GM19240 (cell line): Measurements from ENCODE around the gene CTCFL.

Source experiments
- DNase-seq: peaks from one replicate; pipeline ENCODE4 v3.0.0; 2011; ENCODE audit warnings: low spot score; ENCODE audit not compliant: insufficient read length

The CTCFL gene

GRCh38 chr20:57468523-57469417 is 56.2 kb downstream of the CTCFL start:
- no peak for DNase-seq

- no peak for DNase-seq
Observed at GRCh38 chr20:57467742-57468141, 57.2 kb downstream of the CTCFL start.

DNA sequence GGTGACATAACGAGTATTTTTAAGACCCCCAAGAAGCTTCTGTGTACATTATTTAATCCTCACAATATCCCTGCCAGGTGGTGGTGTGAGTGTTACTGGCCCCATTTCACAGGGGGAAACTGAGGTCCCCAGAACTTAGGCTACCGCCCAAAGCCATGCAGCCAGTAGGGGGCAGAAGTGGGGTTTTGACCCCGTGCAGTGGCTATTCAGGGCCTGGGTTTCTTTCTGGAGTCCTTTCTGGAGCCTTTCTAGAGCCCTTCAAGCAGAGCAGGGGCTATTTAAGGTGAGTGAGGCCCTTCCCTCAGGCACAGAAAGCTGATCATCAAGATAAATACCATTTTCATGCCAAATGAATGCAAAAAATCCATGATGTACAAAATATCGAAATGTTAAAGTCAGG is 59.0 kb downstream of the CTCFL start:
- no peak for DNase-seq

- no peak for DNase-seq
Observed at GRCh38 chr20:57465486-57465885, 59.5 kb downstream of the CTCFL start.

GRCh38 chr20:57464642-57465211 is 60.2 kb downstream of the CTCFL start:
- no peak for DNase-seq

DNA sequence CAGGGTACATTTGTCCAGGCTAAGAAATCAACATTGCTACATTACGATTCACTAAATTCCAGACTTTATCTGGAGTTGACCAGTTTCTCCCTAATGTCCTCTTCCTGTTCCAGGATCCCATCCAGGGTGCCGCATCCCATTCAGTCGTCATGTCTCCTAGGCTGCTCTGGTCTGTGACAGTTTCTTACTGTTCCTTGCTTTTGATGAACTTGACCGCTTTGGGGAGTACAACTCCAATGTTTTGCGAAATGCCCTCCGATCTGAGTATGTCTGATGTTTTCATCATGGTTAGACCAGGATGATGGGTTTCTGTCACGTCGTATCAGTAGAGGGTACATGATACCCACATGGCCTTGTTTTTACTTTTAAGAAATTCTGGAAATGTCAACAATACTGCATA is 62.2 kb downstream of the CTCFL start:
- no peak for DNase-seq

GRCh38 chr20:57461726-57462125 is 63.2 kb downstream of the CTCFL start:
- DNase-seq, result no peak

- DNase-seq, result no peak
Observed at GRCh38 chr20:57460781-57461465, 64.0 kb downstream of the CTCFL start.

DNA sequence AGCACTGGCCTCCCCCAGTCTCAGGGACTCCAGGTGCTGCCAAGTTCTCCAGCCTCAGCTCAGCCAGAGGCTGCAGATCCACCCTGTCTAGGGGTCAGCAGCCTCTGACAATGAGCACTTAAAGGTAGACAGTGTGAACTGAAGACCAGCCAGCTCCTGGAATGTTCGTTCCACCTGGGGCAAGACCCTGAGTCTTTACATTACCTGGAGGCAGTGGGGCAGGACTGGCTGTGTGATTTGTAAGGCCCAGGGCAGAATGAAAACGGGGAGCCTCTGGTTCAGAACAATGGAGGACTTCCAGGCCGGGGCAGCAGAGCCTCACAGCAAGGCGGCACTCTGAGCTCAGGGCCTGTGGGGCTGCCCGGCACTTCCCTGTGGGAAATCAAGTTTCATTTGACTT is 65.0 kb downstream of the CTCFL start:
- no peak for DNase-seq

DNA sequence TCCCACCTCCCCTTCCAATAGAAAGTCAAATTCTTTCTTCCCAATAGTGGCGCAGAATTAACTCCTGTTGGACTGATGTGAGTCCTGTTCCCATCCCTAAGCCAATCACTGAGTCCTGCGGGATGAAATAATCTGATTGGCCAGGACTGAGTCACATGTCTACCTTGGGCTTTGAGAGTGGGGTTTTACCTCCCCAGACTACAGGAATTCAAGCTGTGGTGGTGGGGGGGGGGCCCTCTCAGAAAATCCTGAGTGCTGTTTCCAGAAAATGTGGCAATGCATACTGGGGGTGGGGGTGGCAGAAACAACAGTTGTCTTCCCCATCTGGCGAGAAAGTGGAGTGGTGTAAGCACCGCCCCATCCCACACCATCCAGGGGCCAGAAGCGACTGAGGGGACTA is 65.7 kb downstream of the CTCFL start:
- no peak for DNase-seq

DNA sequence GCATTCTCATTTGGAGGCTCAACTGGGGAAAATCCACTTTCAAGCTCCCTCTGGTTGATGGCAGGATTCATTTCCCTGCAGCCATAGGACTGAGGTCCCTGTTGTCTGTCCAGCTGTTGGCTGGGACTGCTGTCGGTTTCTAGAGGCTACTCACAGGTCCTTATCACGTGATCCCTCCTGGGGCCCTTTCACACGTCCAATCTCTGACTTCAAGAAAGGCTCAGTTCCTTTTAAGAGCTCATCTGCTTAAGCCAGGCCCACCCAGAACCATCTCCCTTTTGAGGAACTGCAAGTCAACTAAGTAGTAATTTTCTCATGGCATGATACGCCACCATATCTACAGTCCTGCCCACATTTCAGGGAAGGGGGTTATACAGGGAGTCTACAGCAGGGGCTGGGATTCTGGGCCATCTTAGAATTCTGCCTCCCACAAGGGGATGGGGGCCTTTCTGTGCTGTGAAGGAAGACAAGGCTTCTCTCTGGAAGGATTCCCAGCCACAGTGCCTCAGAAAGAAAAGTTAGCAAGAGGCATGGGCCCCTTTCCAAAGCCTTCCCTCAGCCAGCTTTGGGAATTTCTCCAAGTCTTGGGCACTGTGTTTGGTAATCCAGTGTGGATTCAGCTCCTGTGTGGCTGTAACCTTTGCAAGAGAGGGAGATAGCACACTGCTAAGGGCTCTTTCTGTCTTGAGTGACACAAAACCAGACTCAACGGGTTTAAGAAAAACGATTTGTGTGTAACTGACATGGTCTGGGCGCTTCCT is 66.4 kb downstream of the CTCFL start:
- no peak for DNase-seq

DNA sequence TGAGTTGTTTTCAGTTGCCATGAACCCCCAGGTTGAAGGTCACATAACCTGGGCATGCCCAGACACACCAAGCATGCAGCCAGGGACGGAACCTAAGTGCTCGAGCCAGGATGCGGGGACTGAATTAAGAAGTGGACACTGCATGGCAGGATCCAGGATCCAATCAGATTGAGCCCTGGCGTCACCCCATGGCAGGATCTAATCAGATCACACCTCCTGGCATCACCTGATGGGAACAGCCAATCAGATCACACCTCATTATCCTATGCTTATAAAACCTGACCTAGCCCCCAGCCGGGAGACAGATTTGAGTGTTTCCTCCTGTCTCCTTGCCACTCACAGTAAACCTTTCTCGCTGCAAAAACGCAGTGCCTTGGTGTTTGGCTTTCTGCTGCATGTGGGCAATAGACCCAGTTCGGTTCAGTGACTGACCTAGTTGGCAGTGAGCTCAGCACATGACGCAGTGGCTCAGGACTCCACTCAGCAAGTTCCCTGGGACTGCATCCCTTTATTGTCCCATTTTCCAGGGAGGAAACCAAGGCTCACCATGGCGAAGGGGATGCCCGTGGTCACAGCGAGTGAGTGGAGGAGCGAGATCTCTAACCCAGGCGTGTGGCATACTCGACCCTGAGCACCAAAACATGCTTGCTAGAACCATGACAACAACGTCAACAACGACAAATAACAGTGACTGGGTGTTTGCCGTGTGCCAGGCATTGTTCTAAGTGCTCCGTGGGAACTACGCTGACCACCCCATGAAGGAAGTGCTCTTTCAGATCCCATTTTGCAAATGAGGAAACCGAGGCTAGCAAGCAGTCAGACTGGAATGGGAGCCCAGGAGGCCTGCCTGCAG is 67.5 kb downstream of the CTCFL start:
- DNase-seq, result no peak

GRCh38 chr20:57456116-57456515 is 68.8 kb downstream of the CTCFL start:
- no peak for DNase-seq

DNA sequence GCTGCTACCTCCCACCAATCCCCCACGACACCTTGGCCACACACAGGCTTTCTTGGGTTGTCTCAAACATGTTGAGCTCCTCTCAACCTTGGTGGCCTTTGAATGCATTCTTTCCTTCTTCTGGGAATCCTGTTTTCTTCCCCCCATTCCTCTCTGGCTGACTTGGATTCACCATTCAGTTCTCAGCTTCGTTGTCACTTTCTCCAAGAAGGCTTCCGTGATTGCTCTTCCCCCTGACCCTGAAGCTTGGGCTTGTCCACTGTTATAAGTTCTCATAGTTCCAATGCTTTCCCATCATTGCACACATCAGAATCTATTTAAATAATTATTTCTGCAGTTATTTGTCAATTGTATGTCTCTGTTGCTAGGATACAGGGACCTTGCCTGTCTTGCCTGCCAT is 69.6 kb downstream of the CTCFL start:
- DNase-seq, result no peak

GRCh38 chr20:57451795-57452661 is 72.9 kb downstream of the CTCFL start:
- DNase-seq, result no peak

DNA sequence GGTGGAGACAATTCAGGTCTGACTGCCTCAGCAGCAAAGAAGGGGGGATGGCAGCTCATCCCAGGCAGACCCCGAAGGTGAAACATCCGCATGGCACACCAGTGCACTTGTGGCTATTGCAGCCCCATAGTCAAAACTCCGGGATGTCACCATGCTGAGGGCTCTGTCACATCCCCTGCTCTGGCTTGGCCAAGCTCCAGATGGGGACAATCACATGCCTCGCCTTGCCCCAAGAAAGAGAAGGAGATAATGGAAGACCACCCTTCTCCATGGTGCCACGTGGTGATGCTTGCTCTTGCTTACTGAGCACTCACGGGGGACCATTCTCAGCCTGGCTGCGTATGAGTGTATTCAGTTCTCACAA is 73.5 kb downstream of the CTCFL start:
- DNase-seq, result no peak

GRCh38 chr20:57450931-57451330 is 74.0 kb downstream of the CTCFL start:
- DNase-seq, result no peak

GRCh38 chr20:57450419-57450818 is 74.5 kb downstream of the CTCFL start:
- DNase-seq, result peak; percentile 71

DNA sequence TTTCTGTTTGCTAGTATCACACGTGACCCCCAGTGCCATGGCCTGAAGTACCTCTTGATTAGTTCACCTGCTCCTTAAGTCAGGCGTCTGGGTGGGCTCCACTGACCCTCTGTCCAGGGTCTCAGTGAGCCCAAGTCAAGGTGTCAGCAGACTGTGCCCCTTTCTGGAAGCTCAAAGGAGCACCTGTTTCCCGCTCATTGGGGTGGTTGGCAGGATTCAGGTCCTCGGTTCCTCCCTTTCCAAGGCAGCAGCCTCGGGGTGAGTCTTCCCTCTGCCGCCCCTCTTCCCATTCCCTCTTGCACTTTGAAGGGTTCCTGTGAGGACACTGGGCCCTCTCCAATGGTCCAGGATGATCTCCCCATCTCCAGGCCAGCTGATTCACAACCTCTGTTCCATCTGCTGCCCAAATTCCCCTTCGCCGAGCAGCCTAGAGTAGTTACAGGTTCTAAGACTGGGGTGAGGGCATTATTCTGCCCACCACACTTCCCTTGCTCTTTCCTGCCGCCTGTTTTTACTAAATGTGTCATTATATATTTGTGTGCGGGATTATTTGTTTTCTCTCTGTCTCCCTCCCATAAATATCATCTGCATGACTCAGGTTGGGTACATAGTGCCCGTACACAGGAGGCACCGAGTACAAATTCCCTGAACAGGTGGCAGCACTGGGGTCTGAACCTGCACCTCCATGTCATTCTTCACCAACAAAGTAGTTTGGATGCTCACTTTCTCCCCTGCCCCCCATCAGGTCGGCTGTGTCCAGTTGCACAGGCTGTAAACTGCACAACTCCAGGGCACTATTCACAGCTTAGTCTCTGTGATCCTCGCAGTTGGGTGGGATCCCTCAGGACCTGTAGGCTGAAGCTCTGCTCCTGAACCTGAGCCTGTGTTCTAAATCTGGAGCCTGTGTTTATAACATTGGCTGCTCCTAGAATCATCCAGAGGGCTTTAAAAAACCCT is 75.3 kb downstream of the CTCFL start:
- no peak for DNase-seq
